ENCODE results near the gene ADGRL3.

Gene ADGRL3

GRCh38 chr4:61995717-61996340 is 795.7 kb downstream of the ADGRL3 start:
- DNase-seq (ENCODE audit: low read depth in 2 of 2) = no peak

- no peak for DNase-seq (ENCODE audit: low read depth in 2 of 2)
These were observed 796.8 kb downstream of the ADGRL3 start for GRCh38 chr4:61996943-61997342.

GRCh38 chr4:61997831-61998230 is 797.7 kb downstream of the ADGRL3 start:
- DNase-seq (ENCODE audit: low read depth in 2 of 2) = no peak

GRCh38 chr4:62003695-62004094 is 803.6 kb downstream of the ADGRL3 start:
- DNase-seq (ENCODE audit: low read depth in 2 of 2) = no peak

GRCh38 chr4:62004881-62005280 is 804.8 kb downstream of the ADGRL3 start:
- no peak for DNase-seq (ENCODE audit: low read depth in 2 of 2)

- DNase-seq (ENCODE audit: low read depth in 2 of 2) = no peak
These were observed 806.0 kb downstream of the ADGRL3 start for GRCh38 chr4:62006108-62006507.

- no peak for DNase-seq (ENCODE audit: low read depth in 2 of 2)
These were observed 815.1 kb downstream of the ADGRL3 start for GRCh38 chr4:62015043-62015739.

- no peak for DNase-seq (ENCODE audit: low read depth in 2 of 2)
These were observed 818.4 kb downstream of the ADGRL3 start for GRCh38 chr4:62018537-62018936.

GRCh38 chr4:62023633-62024032 is 823.5 kb downstream of the ADGRL3 start:
- no peak for DNase-seq (ENCODE audit: low read depth in 2 of 2)

GRCh38 chr4:62028745-62029144 is 828.6 kb downstream of the ADGRL3 start:
- DNase-seq (ENCODE audit: low read depth in 2 of 2) = no peak

- DNase-seq (ENCODE audit: low read depth in 2 of 2) = no peak
These were observed 830.8 kb downstream of the ADGRL3 start for GRCh38 chr4:62030958-62031357.

GRCh38 chr4:62037571-62037970 is 837.4 kb downstream of the ADGRL3 start:
- DNase-seq (ENCODE audit: low read depth in 2 of 2) = no peak

- no peak for DNase-seq (ENCODE audit: low read depth in 2 of 2)
These were observed 851.2 kb downstream of the ADGRL3 start for GRCh38 chr4:62051332-62051731.

GRCh38 chr4:62053974-62054373 is 853.8 kb downstream of the ADGRL3 start:
- DNase-seq (ENCODE audit: low read depth in 2 of 2) = no peak

- DNase-seq (ENCODE audit: low read depth in 2 of 2) = no peak
These were observed 856.9 kb downstream of the ADGRL3 start for GRCh38 chr4:62057031-62057430.

- DNase-seq (ENCODE audit: low read depth in 2 of 2) = no peak
These were observed 858.4 kb downstream of the ADGRL3 start for GRCh38 chr4:62058571-62058970.

GRCh38 chr4:62070291-62070852 is 870.2 kb downstream of the ADGRL3 start:
- no peak for DNase-seq (ENCODE audit: low read depth in 2 of 2)

GRCh38 chr4:62075089-62075488 is 875.0 kb downstream of the ADGRL3 start:
- no peak for DNase-seq (ENCODE audit: low read depth in 2 of 2)

- no peak for DNase-seq (ENCODE audit: low read depth in 2 of 2)
These were observed 875.4 kb downstream of the ADGRL3 start for GRCh38 chr4:62075521-62075920.

GRCh38 chr4:62077406-62077805 is 877.3 kb downstream of the ADGRL3 start:
- DNase-seq (ENCODE audit: low read depth in 2 of 2) = no peak

- no peak for DNase-seq (ENCODE audit: low read depth in 2 of 2)
These were observed 880.3 kb downstream of the ADGRL3 start for GRCh38 chr4:62080431-62080830.

- no peak for DNase-seq (ENCODE audit: low read depth in 2 of 2)
These were observed 887.6 kb downstream of the ADGRL3 start for GRCh38 chr4:62087706-62088105.

- no peak for DNase-seq (ENCODE audit: low read depth in 2 of 2)
These were observed 893.6 kb downstream of the ADGRL3 start for GRCh38 chr4:62093735-62094134.
